H9 (cell line): Measurements from ENCODE around the gene SLC25A17. TPM values are rescaled to one million over a fixed set of nuclear protein-coding genes. Genes with fewer than 3 reads are reported as not detected.

Experiments used
- DNase-seq: peaks from one replicate; pipeline ENCODE4 v3.0.0-alpha.2; 2017
- H2AFZ ChIP-seq: one replicate; pipeline ENCODE4 v1.6.1; 2013; ENCODE audit warnings: mild to moderate bottlenecking, low read length, control low read depth, moderate library complexity
- H2AK5ac ChIP-seq: 2 replicates; pipeline ENCODE4 v1.6.1; 2013; ENCODE audit warnings: low read length, control low read depth, mixed read lengths; ENCODE audit not compliant: insufficient read length
- H2BK120ac ChIP-seq: one replicate; pipeline ENCODE4 v1.6.1; 2013; ENCODE audit warnings: low read depth, mild to moderate bottlenecking, low read length, control low read depth, inconsistent platforms; ENCODE audit not compliant: poor library complexity, severe bottlenecking
- H2BK12ac ChIP-seq: 2 replicates; pipeline ENCODE4 v1.6.1; 2013; ENCODE audit warnings: low read length, control low read depth, mixed read lengths, low read depth; ENCODE audit not compliant: insufficient read length
- H2BK15ac ChIP-seq: 2 replicates; pipeline ENCODE4 v1.6.1; 2013; ENCODE audit warnings: low read depth, low read length, control low read depth
- H2BK20ac ChIP-seq: one replicate; pipeline ENCODE4 v1.6.1; 2013; ENCODE audit warnings: low read depth, mild to moderate bottlenecking, low read length, control low read depth, inconsistent platforms; ENCODE audit not compliant: poor library complexity, severe bottlenecking
- H2BK5ac ChIP-seq: 2 replicates; pipeline ENCODE4 v1.6.1; 2013; ENCODE audit warnings: low read length, control low read depth, mixed read lengths; ENCODE audit not compliant: insufficient read length
- H3K14ac ChIP-seq: 2 replicates; pipeline ENCODE4 v1.6.1; 2013; ENCODE audit warnings: low read length, control low read depth; ENCODE audit not compliant: insufficient read depth
- H3K18ac ChIP-seq: 2 replicates; pipeline ENCODE4 v1.6.1; 2013; ENCODE audit warnings: low read depth, mild to moderate bottlenecking, mixed read lengths, low read length, control low read depth; ENCODE audit not compliant: insufficient read length
- H3K23ac ChIP-seq: 2 replicates; pipeline ENCODE4 v1.6.1; 2013; ENCODE audit warnings: low read length, control low read depth, mixed read lengths, low read depth; ENCODE audit not compliant: insufficient read length
- H3K23me2 ChIP-seq: 2 replicates; pipeline ENCODE4 v1.6.1; 2013; ENCODE audit warnings: low read depth, mild to moderate bottlenecking, mixed read lengths, low read length, control low read depth; ENCODE audit not compliant: insufficient read length, poor library complexity, severe bottlenecking
- H3K27ac ChIP-seq: 2 replicates; pipeline ENCODE4 v1.5.1; 2013; ENCODE audit warnings: low read length, control low read depth, mixed read lengths, low read depth; ENCODE audit not compliant: insufficient read length
- H3K27me3 ChIP-seq: 2 replicates; pipeline ENCODE4 v1.6.1; 2013; ENCODE audit warnings: low read length, control low read depth, inconsistent platforms; ENCODE audit not compliant: insufficient read depth
- H3K4ac ChIP-seq: 2 replicates; pipeline ENCODE4 v1.6.1; 2013; ENCODE audit warnings: low read depth, mild to moderate bottlenecking, control low read depth, inconsistent platforms, low read length, moderate library complexity
- H3K4me1 ChIP-seq: 2 replicates; pipeline ENCODE4 v1.6.1; 2013; ENCODE audit warnings: low read length, control low read depth, inconsistent platforms; ENCODE audit not compliant: insufficient read depth
- H3K4me2 ChIP-seq: 2 replicates; pipeline ENCODE4 v1.6.1; 2013; ENCODE audit warnings: low read length, control low read depth, mixed read lengths; ENCODE audit not compliant: insufficient read length, insufficient read depth
- H3K56ac ChIP-seq: 2 replicates; pipeline ENCODE4 v1.6.1; 2013; ENCODE audit warnings: low read depth, mild to moderate bottlenecking, mixed read lengths, low read length, control low read depth; ENCODE audit not compliant: insufficient read length
- H3K79me1 ChIP-seq: 2 replicates; pipeline ENCODE4 v1.6.1; 2013; ENCODE audit warnings: low read depth, mild to moderate bottlenecking, moderate library complexity, low read length, control low read depth, inconsistent platforms; ENCODE audit not compliant: insufficient read depth, poor library complexity, severe bottlenecking
- H3K79me2 ChIP-seq: 2 replicates; pipeline ENCODE4 v1.6.1; 2013; ENCODE audit warnings: low read length, control low read depth, inconsistent platforms; ENCODE audit not compliant: insufficient read depth
- H3K9ac ChIP-seq: 2 replicates; pipeline ENCODE4 v1.6.1; 2013; ENCODE audit warnings: low read length, control low read depth, mixed read lengths; ENCODE audit not compliant: insufficient read length; ENCODE audit errors: extremely low read depth
- H3K9me3 ChIP-seq: one replicate; pipeline ENCODE4 v1.6.1; 2013; ENCODE audit warnings: low read depth, low read length, inconsistent platforms; ENCODE audit not compliant: control insufficient read depth
- H3T11ph ChIP-seq: one replicate; pipeline ENCODE4 v1.6.1; 2013; ENCODE audit warnings: mild to moderate bottlenecking, low read length, control low read depth, inconsistent platforms
- H4K20me1 ChIP-seq: one replicate; pipeline ENCODE4 v1.6.1; 2013; ENCODE audit not compliant: control insufficient read depth, insufficient read length, insufficient read depth
- H4K5ac ChIP-seq: 2 replicates; pipeline ENCODE4 v1.6.1; 2013; ENCODE audit warnings: low read depth, mild to moderate bottlenecking, mixed read lengths, low read length, control low read depth; ENCODE audit not compliant: insufficient read length
- H4K8ac ChIP-seq: replicated peaks from 2 replicates; pipeline ENCODE4 v1.6.1; 2013; ENCODE audit warnings: low read length, control low read depth, mixed read lengths, low read depth; ENCODE audit not compliant: insufficient read length
- H4K91ac ChIP-seq: 2 replicates; pipeline ENCODE4 v1.6.1; 2013; ENCODE audit warnings: low read depth, mild to moderate bottlenecking, moderate library complexity, mixed read lengths, low read length, control low read depth; ENCODE audit not compliant: insufficient read length
- H3K27ac Mint-ChIP-seq, 3 experiments: 2 replicates in 2 of 3; 3 replicates in 1 of 3; pipeline ENCODE4 v1.8.0; 2020 to 2021; ENCODE audit warnings: mixed read lengths in 3 of 3, mild to moderate bottlenecking in 1 of 3, moderate library complexity in 1 of 3
- H3K27me3 Mint-ChIP-seq: 2 replicates; pipeline ENCODE4 v1.8.0; 2021; ENCODE audit warnings: low read depth, mild to moderate bottlenecking, moderate library complexity, mixed read lengths
- H3K36me3 Mint-ChIP-seq, 3 experiments: 2 replicates in 2 of 3; 3 replicates in 1 of 3; pipeline ENCODE4 v1.8.0; 2020 to 2021; ENCODE audit warnings: low read depth in 3 of 3, mixed read lengths in 3 of 3; ENCODE audit not compliant: insufficient read depth in 1 of 3
- H3K4me1 Mint-ChIP-seq, 2 experiments: 2 replicates each; pipeline ENCODE4 v1.8.0; 2020; ENCODE audit warnings: mixed read lengths in 2 of 2
- H3K4me3 Mint-ChIP-seq, 2 experiments: 2 replicates in 1 of 2; 3 replicates in 1 of 2; pipeline ENCODE4 v1.8.0; 2020 to 2021; ENCODE audit warnings: mild to moderate bottlenecking in 2 of 2, mixed read lengths in 2 of 2, moderate library complexity in 1 of 2
- H3K9me3 Mint-ChIP-seq, 2 experiments: 2 replicates in 1 of 2; 3 replicates in 1 of 2; pipeline ENCODE4 v1.8.0; 2020; ENCODE audit warnings: mild to moderate bottlenecking in 2 of 2, mixed read lengths in 2 of 2, moderate library complexity in 1 of 2
- CTCF ChIP-seq: fragments of 200-600 bp; sonication (generic); conservative IDR thresholded peaks from 3 replicates; pipeline ENCODE4 v1.8.0; 2021; ENCODE audit warnings: antibody characterized with exemption, mild to moderate bottlenecking
- WGBS: extraction: QIAGEN DNeasy Blood & Tissue Kit; methylation state at CpG from one replicate; pipeline ENCODE4 v1.1.7; 2013; ENCODE audit warnings: missing lambda C conversion rate, low lambda C conversion rate, mixed read lengths; ENCODE audit not compliant: insufficient read length; ENCODE audit errors: extremely low coverage; 5-methylcytosine and 5-hydroxymethylcytosine counted together
- total RNA-seq: library from RNA; stranded (reverse); gene quantifications from 2 replicates; pipeline ENCODE4 v1.2.1, GENCODE V29; 2021

The SLC25A17 gene
- total RNA-seq, 1 experiment from 2014 or later: 26.5 TPM

- H3K36me3 Mint-ChIP-seq: peaks cover 14 to 40% (median 36%) of the 10 kb centered on the region in 3 experiments; a peak in 6 of 7 replicates
- no peak overlapping the region for H2BK15ac ChIP-seq
- H4K8ac ChIP-seq: no peak overlapping the region
- no peak for DNase-seq
- no peak overlapping the region for H3K14ac ChIP-seq
- H3K4me3 Mint-ChIP-seq: no peak overlapping the region
- no peak overlapping the region for H3K27ac ChIP-seq
- H3K18ac ChIP-seq: no peak overlapping the region
- H2BK20ac ChIP-seq: no peak overlapping the region
- H3K56ac ChIP-seq: no peak overlapping the region
- H3K4me1 ChIP-seq: no peaks in the 10 kb centered on the region
- H4K5ac ChIP-seq: no peak overlapping the region
- H3K4me1 Mint-ChIP-seq: peaks cover 0 to under 1% of the 10 kb centered on the region in 2 experiments; a peak in 1 of 4 replicates
- H3K9me3 ChIP-seq: no peaks in the 10 kb centered on the region
- H3K4ac ChIP-seq: no peak overlapping the region
- no peak overlapping the region for H3K9ac ChIP-seq
- H2AK5ac ChIP-seq: no peak overlapping the region
- no peak overlapping the region for H2BK12ac ChIP-seq
- no peak overlapping the region for H3T11ph ChIP-seq
- H3K27me3 ChIP-seq: no peaks in the 10 kb centered on the region
- no peaks in the 10 kb centered on the region for H3K79me1 ChIP-seq
- H3K79me2 ChIP-seq: no peaks in the 10 kb centered on the region
- TF ChIP-seq CTCF: no peak
- H2AFZ ChIP-seq: no peak overlapping the region
- no peaks in the 10 kb centered on the region for H3K27me3 Mint-ChIP-seq
- H3K23me2 ChIP-seq: no peaks in the 10 kb centered on the region
- WGBS: no CpG with 5 or more reads among the region's 6 CpGs
- no peaks in the 10 kb centered on the region for H3K9me3 Mint-ChIP-seq
- no peak overlapping the region for H3K23ac ChIP-seq
- H3K27ac Mint-ChIP-seq: peak overlapping the region in 2 of 3 experiments; percentile 15 to 68; a peak in 3 of 7 replicates
- H3K4me2 ChIP-seq: no peak overlapping the region
- no peaks in the 10 kb centered on the region for H4K20me1 ChIP-seq
- no peak overlapping the region for H2BK5ac ChIP-seq
- H4K91ac ChIP-seq: no peak overlapping the region
- H2BK120ac ChIP-seq: no peak overlapping the region
These were observed 49.4 kb downstream of the SLC25A17 start for GRCh38 chr22:40769761-40770160.
